Measurements from ENCODE around the gene PTPRU.

Gene PTPRU

DNA sequence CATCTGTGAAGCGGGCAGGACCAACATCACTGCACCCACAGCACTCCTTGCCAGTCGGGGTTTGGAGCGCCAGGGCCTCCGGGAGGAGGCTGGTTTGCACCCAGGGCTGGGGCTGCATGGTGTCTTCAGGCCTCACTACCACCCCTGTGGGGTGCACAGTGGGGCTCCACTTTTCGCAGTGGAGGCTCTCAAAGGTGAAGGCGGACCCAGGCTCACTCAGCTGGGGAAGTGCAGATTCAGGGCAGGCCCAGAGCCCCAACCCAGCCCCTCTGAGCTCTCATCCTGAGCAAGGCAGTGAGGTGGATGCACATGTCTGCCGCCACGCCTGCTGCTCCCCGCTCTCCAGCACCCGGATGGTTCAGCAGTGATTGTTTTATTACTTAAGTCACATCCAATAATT lies 125.8 kb downstream of the PTPRU start:
- no peak for ATAC-seq
- TF ChIP-seq ZC3H10 (CRISPR knock-in tag; IDR thresholded peaks at IDR 0.05) (no peak), ISL1 (CRISPR knock-in tag; IDR thresholded peaks at IDR 0.05) (no peak), CSDC2 (CRISPR knock-in tag; IDR thresholded peaks at IDR 0.05) (no peak), ZFP30 (CRISPR knock-in tag; IDR thresholded peaks at IDR 0.05) (no peak), BACH2 (CRISPR knock-in tag; IDR thresholded peaks at IDR 0.05; ENCODE audit: borderline replicate concordance) (no peak), ZNF70 (CRISPR knock-in tag; IDR thresholded peaks at IDR 0.05) (no peak), SNAI2 (CRISPR knock-in tag; IDR thresholded peaks at IDR 0.05) (no peak), ZFP3 (CRISPR knock-in tag; IDR thresholded peaks at IDR 0.05) (no peak), ZNF565 (CRISPR knock-in tag; conservative IDR thresholded peaks at IDR 0.05; ENCODE audit: low read depth) (no peak), PPARA (CRISPR knock-in tag; IDR thresholded peaks at IDR 0.05; ENCODE audit: borderline replicate concordance) (no peak)
- TF ChIP-seq, protein P1, sequence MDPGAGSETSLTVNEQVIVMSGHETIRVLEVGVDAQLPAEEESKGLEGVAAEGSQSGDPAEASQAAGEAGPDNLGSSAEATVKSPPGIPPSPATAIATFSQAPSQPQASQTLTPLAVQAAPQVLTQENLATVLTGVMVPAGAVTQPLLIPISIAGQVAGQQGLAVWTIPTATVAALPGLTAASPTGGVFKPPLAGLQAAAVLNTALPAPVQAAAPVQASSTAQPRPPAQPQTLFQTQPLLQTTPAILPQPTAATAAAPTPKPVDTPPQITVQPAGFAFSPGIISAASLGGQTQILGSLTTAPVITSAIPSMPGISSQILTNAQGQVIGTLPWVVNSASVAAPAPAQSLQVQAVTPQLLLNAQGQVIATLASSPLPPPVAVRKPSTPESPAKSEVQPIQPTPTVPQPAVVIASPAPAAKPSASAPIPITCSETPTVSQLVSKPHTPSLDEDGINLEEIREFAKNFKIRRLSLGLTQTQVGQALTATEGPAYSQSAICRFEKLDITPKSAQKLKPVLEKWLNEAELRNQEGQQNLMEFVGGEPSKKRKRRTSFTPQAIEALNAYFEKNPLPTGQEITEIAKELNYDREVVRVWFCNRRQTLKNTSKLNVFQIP (CRISPR knock-in tag; IDR thresholded peaks at IDR 0.05; ENCODE audit: borderline replicate concordance, low read depth): no peak
- TF ChIP-seq, protein P2, sequence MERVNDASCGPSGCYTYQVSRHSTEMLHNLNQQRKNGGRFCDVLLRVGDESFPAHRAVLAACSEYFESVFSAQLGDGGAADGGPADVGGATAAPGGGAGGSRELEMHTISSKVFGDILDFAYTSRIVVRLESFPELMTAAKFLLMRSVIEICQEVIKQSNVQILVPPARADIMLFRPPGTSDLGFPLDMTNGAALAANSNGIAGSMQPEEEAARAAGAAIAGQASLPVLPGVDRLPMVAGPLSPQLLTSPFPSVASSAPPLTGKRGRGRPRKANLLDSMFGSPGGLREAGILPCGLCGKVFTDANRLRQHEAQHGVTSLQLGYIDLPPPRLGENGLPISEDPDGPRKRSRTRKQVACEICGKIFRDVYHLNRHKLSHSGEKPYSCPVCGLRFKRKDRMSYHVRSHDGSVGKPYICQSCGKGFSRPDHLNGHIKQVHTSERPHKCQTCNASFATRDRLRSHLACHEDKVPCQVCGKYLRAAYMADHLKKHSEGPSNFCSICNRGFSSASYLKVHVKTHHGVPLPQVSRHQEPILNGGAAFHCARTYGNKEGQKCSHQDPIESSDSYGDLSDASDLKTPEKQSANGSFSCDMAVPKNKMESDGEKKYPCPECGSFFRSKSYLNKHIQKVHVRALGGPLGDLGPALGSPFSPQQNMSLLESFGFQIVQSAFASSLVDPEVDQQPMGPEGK (CRISPR knock-in tag; IDR thresholded peaks at IDR 0.05; ENCODE audit: borderline replicate concordance): no peak

DNA sequence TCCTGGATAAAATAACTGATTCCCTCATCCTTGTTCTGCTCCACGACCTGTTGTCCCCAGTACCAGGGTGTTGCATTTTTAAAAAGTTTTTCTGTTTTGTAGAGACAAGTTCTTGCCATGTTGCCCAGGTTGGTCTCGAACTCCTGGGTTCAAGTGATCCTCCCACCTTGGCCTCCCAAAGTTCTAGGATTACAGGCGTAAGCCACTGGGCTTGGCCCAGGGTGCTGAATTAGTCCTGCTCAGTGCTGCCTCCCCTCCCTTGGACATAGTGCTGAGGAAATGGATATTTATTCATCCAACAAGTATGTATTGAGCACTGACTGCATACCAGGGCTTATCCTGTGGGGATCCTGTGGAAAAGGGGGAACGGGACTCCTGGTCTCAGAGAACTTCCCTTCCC lies 126.4 kb downstream of the PTPRU start:
- no peak for ATAC-seq

DNA sequence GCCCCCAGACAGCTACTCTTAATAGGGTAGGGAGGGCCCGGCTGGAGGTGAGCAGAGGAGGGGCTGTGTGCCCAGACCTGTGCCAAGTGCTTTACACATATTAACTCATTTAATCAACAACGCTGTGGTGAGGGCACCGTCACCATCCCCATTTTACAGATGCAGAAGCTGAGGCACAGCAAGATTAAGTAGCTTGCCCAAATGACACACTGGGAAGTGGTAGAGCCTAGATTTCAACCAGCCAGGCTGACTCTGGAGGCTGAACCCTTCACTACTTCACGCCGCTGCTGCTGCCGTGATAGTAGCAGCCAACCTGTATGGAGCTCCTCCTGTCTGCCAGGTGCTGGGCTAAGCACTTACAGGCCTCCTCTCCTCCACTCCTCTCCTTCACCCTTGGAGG lies 127.2 kb downstream of the PTPRU start:
- ATAC-seq: no peak
- no peak for TF ChIP-seq ZNF8 (CRISPR knock-in tag; IDR thresholded peaks at IDR 0.05)
- TF ChIP-seq, protein P3, sequence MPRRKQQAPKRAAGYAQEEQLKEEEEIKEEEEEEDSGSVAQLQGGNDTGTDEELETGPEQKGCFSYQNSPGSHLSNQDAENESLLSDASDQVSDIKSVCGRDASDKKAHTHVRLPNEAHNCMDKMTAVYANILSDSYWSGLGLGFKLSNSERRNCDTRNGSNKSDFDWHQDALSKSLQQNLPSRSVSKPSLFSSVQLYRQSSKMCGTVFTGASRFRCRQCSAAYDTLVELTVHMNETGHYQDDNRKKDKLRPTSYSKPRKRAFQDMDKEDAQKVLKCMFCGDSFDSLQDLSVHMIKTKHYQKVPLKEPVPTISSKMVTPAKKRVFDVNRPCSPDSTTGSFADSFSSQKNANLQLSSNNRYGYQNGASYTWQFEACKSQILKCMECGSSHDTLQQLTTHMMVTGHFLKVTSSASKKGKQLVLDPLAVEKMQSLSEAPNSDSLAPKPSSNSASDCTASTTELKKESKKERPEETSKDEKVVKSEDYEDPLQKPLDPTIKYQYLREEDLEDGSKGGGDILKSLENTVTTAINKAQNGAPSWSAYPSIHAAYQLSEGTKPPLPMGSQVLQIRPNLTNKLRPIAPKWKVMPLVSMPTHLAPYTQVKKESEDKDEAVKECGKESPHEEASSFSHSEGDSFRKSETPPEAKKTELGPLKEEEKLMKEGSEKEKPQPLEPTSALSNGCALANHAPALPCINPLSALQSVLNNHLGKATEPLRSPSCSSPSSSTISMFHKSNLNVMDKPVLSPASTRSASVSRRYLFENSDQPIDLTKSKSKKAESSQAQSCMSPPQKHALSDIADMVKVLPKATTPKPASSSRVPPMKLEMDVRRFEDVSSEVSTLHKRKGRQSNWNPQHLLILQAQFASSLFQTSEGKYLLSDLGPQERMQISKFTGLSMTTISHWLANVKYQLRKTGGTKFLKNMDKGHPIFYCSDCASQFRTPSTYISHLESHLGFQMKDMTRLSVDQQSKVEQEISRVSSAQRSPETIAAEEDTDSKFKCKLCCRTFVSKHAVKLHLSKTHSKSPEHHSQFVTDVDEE (CRISPR knock-in tag; IDR thresholded peaks at IDR 0.05): no peak
- TF ChIP-seq, protein P2 (CRISPR knock-in tag; IDR thresholded peaks at IDR 0.05; ENCODE audit: borderline replicate concordance): no peak

More for the DNA sequence above, 126.4 kb downstream of the PTPRU start:
- TF ChIP-seq BACH2 (CRISPR knock-in tag; IDR thresholded peaks at IDR 0.05; ENCODE audit: borderline replicate concordance) (no peak), OSR1 (CRISPR knock-in tag; IDR thresholded peaks at IDR 0.05) (no peak), SNAI2 (CRISPR knock-in tag; IDR thresholded peaks at IDR 0.05) (no peak), ARNTL (CRISPR knock-in tag; IDR thresholded peaks at IDR 0.05; ENCODE audit: borderline replicate concordance, low read depth) (no peak), ISL1 (CRISPR knock-in tag; IDR thresholded peaks at IDR 0.05) (no peak), ZFP3 (CRISPR knock-in tag; IDR thresholded peaks at IDR 0.05) (no peak), TOX (CRISPR knock-in tag; IDR thresholded peaks at IDR 0.05; ENCODE audit: borderline replicate concordance) (no peak), ESRRG (CRISPR knock-in tag; IDR thresholded peaks at IDR 0.05) (no peak), CSDC2 (CRISPR knock-in tag; IDR thresholded peaks at IDR 0.05) (no peak), GLIS3 (CRISPR knock-in tag; IDR thresholded peaks at IDR 0.05) (no peak)
- TF ChIP-seq, protein P4, sequence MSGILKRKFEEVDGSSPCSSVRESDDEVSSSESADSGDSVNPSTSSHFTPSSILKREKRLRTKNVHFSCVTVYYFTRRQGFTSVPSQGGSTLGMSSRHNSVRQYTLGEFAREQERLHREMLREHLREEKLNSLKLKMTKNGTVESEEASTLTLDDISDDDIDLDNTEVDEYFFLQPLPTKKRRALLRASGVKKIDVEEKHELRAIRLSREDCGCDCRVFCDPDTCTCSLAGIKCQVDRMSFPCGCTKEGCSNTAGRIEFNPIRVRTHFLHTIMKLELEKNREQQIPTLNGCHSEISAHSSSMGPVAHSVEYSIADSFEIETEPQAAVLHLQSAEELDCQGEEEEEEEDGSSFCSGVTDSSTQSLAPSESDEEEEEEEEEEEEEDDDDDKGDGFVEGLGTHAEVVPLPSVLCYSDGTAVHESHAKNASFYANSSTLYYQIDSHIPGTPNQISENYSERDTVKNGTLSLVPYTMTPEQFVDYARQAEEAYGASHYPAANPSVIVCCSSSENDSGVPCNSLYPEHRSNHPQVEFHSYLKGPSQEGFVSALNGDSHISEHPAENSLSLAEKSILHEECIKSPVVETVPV (CRISPR knock-in tag; IDR thresholded peaks at IDR 0.05): no peak
- TF ChIP-seq, protein P2 (CRISPR knock-in tag; IDR thresholded peaks at IDR 0.05; ENCODE audit: borderline replicate concordance): no peak

Data from SK-N-SH treated with all-trans-retinoic acid at 6 μM for 48 hours (cell line).